ENCODE results near the gene EEF1E1. TPM values are rescaled to one million over a fixed set of nuclear protein-coding genes. Genes with fewer than 3 reads are reported as not detected.

The EEF1E1 gene
- total and polyA plus RNA-seq, 2 donors (not counting 1 experiment from before 2014, with no cell fraction given) = 38.1 to 50.7 TPM

- no peaks in the 10 kb centered on the region for H3K27me3 ChIP-seq (ENCODE audit: control insufficient read depth, insufficient read depth, low read length)
- H3K4me1 ChIP-seq (ENCODE audit: control insufficient read depth, extremely low read depth, insufficient read depth, low read length) = no peaks in the 10 kb centered on the region
- H3K4me2 ChIP-seq (ENCODE audit: extremely low read depth, insufficient read depth, low read length) = peak overlapping the region; percentile 19
- H3K79me2 ChIP-seq (ENCODE audit: control insufficient read depth, insufficient read depth, low read length) = peaks cover 35% of the 10 kb centered on the region
- no peak overlapping the region for H3K27ac ChIP-seq (ENCODE audit: insufficient read depth, low read length)
- no peaks in the 10 kb centered on the region for H4K20me1 ChIP-seq (ENCODE audit: control insufficient read depth, extremely low read depth, insufficient read depth, low read length)
- no peaks in the 10 kb centered on the region for H3K9me3 ChIP-seq (ENCODE audit: control insufficient read depth, insufficient read depth, low read depth, low read length)
- TF ChIP-seq CTCF (conservative IDR thresholded peaks at IDR 0.05 in 1 of 2, IDR thresholded peaks at IDR 0.05 in 1 of 2; ENCODE audit: low read depth in 1 of 2, low read length in 2 of 2) = no peak
- H3K36me3 ChIP-seq (ENCODE audit: control insufficient read depth, insufficient read depth, low read length) = peaks cover 5% of the 10 kb centered on the region
- H3K4me3 ChIP-seq (replicated peaks in 1 of 4; ENCODE audit: control extremely low read depth in 1 of 4, insufficient read depth in 1 of 4, low read depth in 3 of 4, low read length in 4 of 4) = no peak overlapping the region
- DNase-seq (ENCODE audit: low read depth in 2 of 2) = peak in 1 of 2 donors; percentile 28
- no peak overlapping the region for H3K9ac ChIP-seq (ENCODE audit: insufficient read depth, low read length)
- H2AFZ ChIP-seq (ENCODE audit: low read length) = no peak overlapping the region
Measured at GRCh38 chr6:8100159-8100854, 2.0 kb downstream of the EEF1E1 start.

- TF ChIP-seq CTCF (conservative IDR thresholded peaks at IDR 0.05 in 1 of 2, IDR thresholded peaks at IDR 0.05 in 1 of 2; ENCODE audit: low read depth in 1 of 2, low read length in 2 of 2) = no peak
- TF ChIP-seq EZH2 (IDR thresholded peaks at IDR 0.05; ENCODE audit: low read length, missing control alignments) = no peak
- no peaks in the 10 kb centered on the region for H4K20me1 ChIP-seq (ENCODE audit: control insufficient read depth, extremely low read depth, insufficient read depth, low read length)
- no peaks in the 10 kb centered on the region for H3K4me1 ChIP-seq (ENCODE audit: control insufficient read depth, extremely low read depth, insufficient read depth, low read length)
Measured at GRCh38 chr6:8090650-8091049, 11.7 kb downstream of the EEF1E1 start.

GRCh38 chr6:8088886-8089285 is 13.5 kb downstream of the EEF1E1 start:
- Histone ChIP-seq H3K4me1 (ENCODE audit: control insufficient read depth, extremely low read depth, insufficient read depth, low read length) (peaks cover 11% of the 10 kb centered on the region), H3K36me3 (ENCODE audit: control insufficient read depth, insufficient read depth, low read length) (peaks cover 5% of the 10 kb centered on the region), H3K79me2 (ENCODE audit: control insufficient read depth, insufficient read depth, low read length) (no peaks in the 10 kb centered on the region), H3K4me2 (ENCODE audit: extremely low read depth, insufficient read depth, low read length) (no peak overlapping the region), H3K9ac (ENCODE audit: insufficient read depth, low read length) (no peak overlapping the region), H2AFZ (ENCODE audit: low read length) (no peak overlapping the region), H3K9me3 (ENCODE audit: control insufficient read depth, insufficient read depth, low read depth, low read length) (no peaks in the 10 kb centered on the region), H3K27me3 (ENCODE audit: control insufficient read depth, insufficient read depth, low read length) (no peaks in the 10 kb centered on the region), H3K4me3 (replicated peaks in 1 of 4; ENCODE audit: control extremely low read depth in 1 of 4, insufficient read depth in 1 of 4, low read depth in 3 of 4, low read length in 4 of 4) (no peak overlapping the region), H4K20me1 (ENCODE audit: control insufficient read depth, extremely low read depth, insufficient read depth, low read length) (no peaks in the 10 kb centered on the region), H3K27ac (ENCODE audit: insufficient read depth, low read length) (no peak overlapping the region)
- DNase-seq (ENCODE audit: low read depth in 2 of 2) = peak in 1 of 2 donors; percentile 23
- no peak for TF ChIP-seq EZH2 (IDR thresholded peaks at IDR 0.05; ENCODE audit: low read length, missing control alignments)
- no peak for TF ChIP-seq CTCF (conservative IDR thresholded peaks at IDR 0.05 in 1 of 2, IDR thresholded peaks at IDR 0.05 in 1 of 2; ENCODE audit: low read depth in 1 of 2, low read length in 2 of 2)

More at GRCh38 chr6:8090650-8091049, 11.7 kb downstream of the EEF1E1 start:
- no peaks in the 10 kb centered on the region for H3K27me3 ChIP-seq (ENCODE audit: control insufficient read depth, insufficient read depth, low read length)
- H3K27ac ChIP-seq (ENCODE audit: insufficient read depth, low read length) = no peak overlapping the region
- peaks cover 5% of the 10 kb centered on the region for H3K36me3 ChIP-seq (ENCODE audit: control insufficient read depth, insufficient read depth, low read length)
- no peak overlapping the region for H2AFZ ChIP-seq (ENCODE audit: low read length)
- no peaks in the 10 kb centered on the region for H3K9me3 ChIP-seq (ENCODE audit: control insufficient read depth, insufficient read depth, low read depth, low read length)
- H3K9ac ChIP-seq (ENCODE audit: insufficient read depth, low read length) = no peak overlapping the region
- no peaks in the 10 kb centered on the region for H3K79me2 ChIP-seq (ENCODE audit: control insufficient read depth, insufficient read depth, low read length)
- DNase-seq (ENCODE audit: low read depth in 2 of 2) = no peak
- no peak overlapping the region for H3K4me2 ChIP-seq (ENCODE audit: extremely low read depth, insufficient read depth, low read length)
- H3K4me3 ChIP-seq (replicated peaks in 1 of 4; ENCODE audit: control extremely low read depth in 1 of 4, insufficient read depth in 1 of 4, low read depth in 3 of 4, low read length in 4 of 4) = no peak overlapping the region

Measured in fibroblast of lung (primary cell).